ENCODE measurements around the gene KCNF1.

The KCNF1 gene

DNA sequence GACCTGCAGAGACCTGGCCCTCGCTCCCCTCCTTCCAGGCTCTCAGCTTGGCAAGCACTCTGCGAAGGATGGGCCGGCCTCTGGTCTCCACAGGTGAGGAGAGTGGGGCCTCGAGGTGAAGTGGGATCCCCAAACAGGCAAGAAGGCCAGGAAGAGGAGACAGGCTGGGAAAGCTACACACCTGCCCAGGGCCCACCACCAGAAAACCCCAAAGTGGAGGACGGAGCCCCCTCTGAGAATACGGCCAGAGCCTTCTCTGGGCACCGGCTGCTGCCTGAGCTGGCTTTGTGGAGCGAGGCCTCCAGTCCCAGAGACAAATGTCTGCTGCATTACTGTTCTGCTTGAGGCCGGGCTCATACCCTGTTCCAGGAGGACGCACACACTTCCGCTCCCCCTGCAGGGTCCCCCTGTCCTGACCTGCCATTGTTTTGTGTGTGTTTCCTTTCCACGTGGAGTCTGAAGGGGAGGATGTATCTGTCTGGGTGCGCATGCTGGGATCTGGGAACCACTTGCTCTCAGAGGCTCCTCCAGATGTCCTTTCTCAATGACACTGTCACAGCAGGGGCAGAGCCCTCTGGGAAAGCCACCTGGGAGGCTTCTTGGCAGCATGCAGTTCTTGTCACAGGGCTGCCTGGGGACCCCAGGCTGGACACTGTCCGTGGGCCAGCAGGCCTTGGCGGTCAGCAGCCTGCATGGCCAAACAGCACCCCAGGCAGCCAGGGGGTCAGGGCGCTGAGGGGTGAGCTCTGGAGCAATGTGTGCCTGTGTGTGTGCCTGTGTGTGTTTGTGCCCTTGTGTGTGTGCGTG, 20.8 kb downstream of the KCNF1 start:
- no peak for FAIRE-seq
- DNase-seq (ENCODE audit: insufficient read length, low spot score), result no peak
- TF ChIP-seq SPI1 (IDR thresholded peaks at IDR 0.05; ENCODE audit: low read depth, low read length) (no peak), POLR2AphosphoS5 (IDR thresholded peaks at IDR 0.05; ENCODE audit: low read depth, low read length) (no peak)

DNA sequence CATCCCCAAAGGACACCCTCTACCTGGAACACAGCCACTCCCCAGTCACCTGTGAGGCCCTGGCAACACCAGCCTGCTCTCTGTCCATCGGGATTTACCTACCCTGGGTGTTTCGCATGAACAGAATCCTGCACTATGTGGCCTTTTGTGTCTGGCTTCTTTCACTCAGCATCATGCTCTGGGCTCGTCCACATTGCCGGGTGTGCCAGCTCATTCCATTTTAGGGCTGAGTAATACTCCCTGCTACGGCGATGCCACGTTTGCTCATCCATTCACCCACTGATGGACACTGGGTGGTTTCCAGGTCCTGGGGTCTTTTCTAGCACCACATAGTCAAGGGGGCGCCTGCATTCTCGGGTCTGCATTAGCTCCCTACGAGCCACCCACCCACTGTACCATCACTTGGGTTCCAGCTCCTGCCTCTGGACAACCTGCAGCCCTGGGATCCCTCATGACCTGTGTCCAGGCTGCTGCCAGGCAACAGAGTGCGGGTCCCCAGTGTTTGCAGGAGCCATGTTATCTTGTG, 22.0 kb downstream of the KCNF1 start:
- TF ChIP-seq POU2F2 (IDR thresholded peaks at IDR 0.05; ENCODE audit: low read depth, low read length) (no peak), POLR2AphosphoS5 (IDR thresholded peaks at IDR 0.05; ENCODE audit: low read depth, low read length) (no peak), PAX5 (IDR thresholded peaks at IDR 0.05; ENCODE audit: insufficient read depth, low read length, severe bottlenecking) (no peak), POLR2A (IDR thresholded peaks at IDR 0.05; ENCODE audit: low read depth, low read length) (no peak), SPI1 (IDR thresholded peaks at IDR 0.05; ENCODE audit: low read depth, low read length) (no peak), TAF1 (IDR thresholded peaks at IDR 0.05; ENCODE audit: low read depth, low read length) (no peak)
- no peak for FAIRE-seq
- no peak for DNase-seq (ENCODE audit: insufficient read length, low spot score)

DNA sequence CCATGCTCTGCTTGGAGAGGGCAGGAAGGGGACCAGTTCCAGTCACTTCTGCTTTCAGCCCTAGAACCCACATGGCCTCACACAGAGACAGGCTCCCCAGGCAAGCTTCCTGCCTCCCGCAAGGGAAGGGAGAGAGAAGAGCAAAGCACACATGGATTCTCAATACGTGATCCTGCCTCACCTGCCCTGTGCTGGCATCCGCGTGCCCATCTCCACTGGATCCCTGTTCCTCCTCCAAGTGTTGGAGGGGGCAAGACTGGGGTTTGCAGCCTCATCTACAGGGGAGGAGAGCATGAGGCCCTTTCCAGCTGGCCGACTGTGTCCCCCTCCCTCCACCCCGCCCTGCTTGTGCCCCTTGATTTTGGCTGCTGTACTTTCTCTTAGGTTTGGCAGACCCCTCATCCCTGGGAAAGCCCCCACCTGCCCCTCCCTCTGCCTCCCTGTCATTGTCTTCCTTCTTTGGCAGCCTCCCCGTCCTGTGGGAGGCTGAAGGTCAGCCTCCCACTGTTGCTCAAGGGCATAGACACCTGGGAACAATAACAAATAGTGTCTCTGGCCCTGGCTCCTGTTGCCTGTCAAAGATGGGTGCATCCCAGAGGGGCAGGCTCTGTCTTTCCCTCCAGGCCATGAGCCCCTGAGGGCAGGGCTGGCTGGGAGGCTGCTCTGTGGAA, 22.7 kb downstream of the KCNF1 start:
- DNase-seq (ENCODE audit: insufficient read length, low spot score) (no peak), FAIRE-seq (no peak)
- no peak for TF ChIP-seq TAF1 (IDR thresholded peaks at IDR 0.05; ENCODE audit: low read depth, low read length)
- TF ChIP-seq POU2F2 (IDR thresholded peaks at IDR 0.05; ENCODE audit: low read depth, low read length), result no peak
- TF ChIP-seq SPI1 (IDR thresholded peaks at IDR 0.05; ENCODE audit: low read depth, low read length), result no peak
- no peak for TF ChIP-seq POLR2AphosphoS5 (IDR thresholded peaks at IDR 0.05; ENCODE audit: low read depth, low read length)
- no peak for TF ChIP-seq POLR2A (IDR thresholded peaks at IDR 0.05; ENCODE audit: low read depth, low read length)
- no peak for TF ChIP-seq PAX5 (IDR thresholded peaks at IDR 0.05; ENCODE audit: insufficient read depth, low read length, severe bottlenecking)

DNA sequence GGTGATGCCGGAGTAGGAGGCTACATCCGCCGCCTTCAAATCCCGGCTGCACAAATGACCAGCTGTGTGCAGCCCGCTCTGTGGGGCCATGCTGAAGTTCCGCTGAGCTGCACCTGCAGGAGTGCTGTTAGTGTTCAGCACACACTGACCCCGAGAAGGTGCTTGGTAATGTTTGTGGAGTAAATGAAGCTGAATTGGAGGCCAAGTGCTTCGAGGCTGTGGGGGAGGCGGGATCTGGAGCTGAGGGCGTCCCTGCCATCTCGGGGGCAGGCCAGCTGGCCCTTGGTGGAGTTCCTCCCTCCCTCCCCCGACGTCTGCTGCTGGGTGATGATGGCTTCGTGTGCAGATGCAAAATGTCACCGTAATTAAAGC, 23.2 kb downstream of the KCNF1 start:
- no peak for TF ChIP-seq POLR2AphosphoS5 (IDR thresholded peaks at IDR 0.05; ENCODE audit: low read depth, low read length)
- TF ChIP-seq POLR2A (IDR thresholded peaks at IDR 0.05; ENCODE audit: low read depth, low read length), result no peak
- TF ChIP-seq SPI1 (IDR thresholded peaks at IDR 0.05; ENCODE audit: low read depth, low read length), result no peak
- no peak for TF ChIP-seq PAX5 (IDR thresholded peaks at IDR 0.05; ENCODE audit: insufficient read depth, low read length, severe bottlenecking)
- FAIRE-seq, result no peak
- DNase-seq (ENCODE audit: insufficient read length, low spot score), result no peak

DNA sequence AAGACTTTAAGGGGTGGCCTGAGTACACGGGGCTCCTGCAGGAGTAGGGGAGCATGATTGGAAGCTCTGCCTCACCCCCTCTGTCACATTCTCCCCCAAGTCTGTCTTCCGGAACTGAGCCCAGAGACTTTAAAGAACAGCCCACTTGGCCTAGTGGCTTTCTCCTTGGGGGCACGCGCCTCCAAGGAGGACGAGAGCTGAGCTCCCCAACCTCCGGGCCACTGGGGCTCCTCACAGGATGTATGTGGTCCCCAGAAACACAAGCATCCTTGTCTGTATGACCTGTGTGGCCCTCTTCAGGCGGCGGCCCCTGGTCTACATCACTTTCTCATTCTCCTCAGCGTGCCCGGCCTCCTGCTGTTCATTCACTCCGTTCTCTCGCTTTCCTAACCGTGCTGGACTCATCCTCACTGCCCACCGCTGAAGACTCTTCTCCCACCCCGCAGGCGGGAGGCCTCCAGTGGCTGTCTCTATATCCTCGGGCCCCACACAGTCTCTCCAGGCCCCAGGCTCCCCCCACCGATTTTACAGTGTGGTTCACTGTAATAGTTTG, 23.7 kb downstream of the KCNF1 start:
- no peak for DNase-seq (ENCODE audit: insufficient read length, low spot score)

GRCh38 chr2:10935953-10936942, 24.5 kb downstream of the KCNF1 start:
- DNase-seq (ENCODE audit: insufficient read length, low spot score) (no peak), FAIRE-seq (no peak)
- TF ChIP-seq POLR2AphosphoS5 (IDR thresholded peaks at IDR 0.05; ENCODE audit: low read depth, low read length) (no peak), POLR2A (IDR thresholded peaks at IDR 0.05; ENCODE audit: low read depth, low read length) (no peak), POU2F2 (IDR thresholded peaks at IDR 0.05; ENCODE audit: low read depth, low read length) (no peak), TAF1 (IDR thresholded peaks at IDR 0.05; ENCODE audit: low read depth, low read length) (no peak), PAX5 (IDR thresholded peaks at IDR 0.05; ENCODE audit: insufficient read depth, low read length, severe bottlenecking) (no peak), SPI1 (IDR thresholded peaks at IDR 0.05; ENCODE audit: low read depth, low read length) (no peak)

More for the DNA sequence above, 23.7 kb downstream of the KCNF1 start:
- no peak for FAIRE-seq
- TF ChIP-seq SPI1 (IDR thresholded peaks at IDR 0.05; ENCODE audit: low read depth, low read length) (no peak), POLR2A (IDR thresholded peaks at IDR 0.05; ENCODE audit: low read depth, low read length) (no peak), TAF1 (IDR thresholded peaks at IDR 0.05; ENCODE audit: low read depth, low read length) (no peak), PAX5 (IDR thresholded peaks at IDR 0.05; ENCODE audit: insufficient read depth, low read length, severe bottlenecking) (no peak)

GRCh38 chr2:10939058-10939457, 27.3 kb downstream of the KCNF1 start:
- FAIRE-seq, result no peak
- no peak for TF ChIP-seq POLR2AphosphoS5 (IDR thresholded peaks at IDR 0.05; ENCODE audit: low read depth, low read length)
- TF ChIP-seq PAX5 (IDR thresholded peaks at IDR 0.05; ENCODE audit: insufficient read depth, low read length, severe bottlenecking), result no peak
- TF ChIP-seq TAF1 (IDR thresholded peaks at IDR 0.05; ENCODE audit: low read depth, low read length), result no peak
- no peak for TF ChIP-seq POLR2A (IDR thresholded peaks at IDR 0.05; ENCODE audit: low read depth, low read length)
- TF ChIP-seq SPI1 (IDR thresholded peaks at IDR 0.05; ENCODE audit: low read depth, low read length), result no peak
- TF ChIP-seq POU2F2 (IDR thresholded peaks at IDR 0.05; ENCODE audit: low read depth, low read length), result no peak
- no peak for DNase-seq (ENCODE audit: insufficient read length, low spot score)

- TF ChIP-seq POU2F2 (IDR thresholded peaks at IDR 0.05; ENCODE audit: low read depth, low read length), result no peak
- no peak for TF ChIP-seq POLR2A (IDR thresholded peaks at IDR 0.05; ENCODE audit: low read depth, low read length)
- no peak for TF ChIP-seq SPI1 (IDR thresholded peaks at IDR 0.05; ENCODE audit: low read depth, low read length)
- no peak for TF ChIP-seq PAX5 (IDR thresholded peaks at IDR 0.05; ENCODE audit: insufficient read depth, low read length, severe bottlenecking)
- TF ChIP-seq TAF1 (IDR thresholded peaks at IDR 0.05; ENCODE audit: low read depth, low read length), result no peak
- no peak for TF ChIP-seq POLR2AphosphoS5 (IDR thresholded peaks at IDR 0.05; ENCODE audit: low read depth, low read length)
- DNase-seq (ENCODE audit: insufficient read length, low spot score) (no peak), FAIRE-seq (no peak)
These were observed 28.9 kb downstream of the KCNF1 start for GRCh38 chr2:10940596-10940995.
